ENCODE measurements around the gene HDGF. TPM values are rescaled to one million over a fixed set of nuclear protein-coding genes. Genes with fewer than 3 reads are reported as not detected.

Gene HDGF
- total RNA-seq, 6 experiments from 2014 or later, result 229 to 324 (median 315) TPM

GRCh38 chr1:156781585-156782186 lies 30.2 kb upstream of the HDGF start:
- DNase-seq, result peak; percentile 33
- H3K4me1 Mint-ChIP-seq (ENCODE audit: low read depth), result peaks cover 31% of the 10 kb centered on the region
- H3K27me3 Mint-ChIP-seq (ENCODE audit: insufficient read depth), result no peaks in the 10 kb centered on the region
- TF ChIP-seq, protein P1, sequence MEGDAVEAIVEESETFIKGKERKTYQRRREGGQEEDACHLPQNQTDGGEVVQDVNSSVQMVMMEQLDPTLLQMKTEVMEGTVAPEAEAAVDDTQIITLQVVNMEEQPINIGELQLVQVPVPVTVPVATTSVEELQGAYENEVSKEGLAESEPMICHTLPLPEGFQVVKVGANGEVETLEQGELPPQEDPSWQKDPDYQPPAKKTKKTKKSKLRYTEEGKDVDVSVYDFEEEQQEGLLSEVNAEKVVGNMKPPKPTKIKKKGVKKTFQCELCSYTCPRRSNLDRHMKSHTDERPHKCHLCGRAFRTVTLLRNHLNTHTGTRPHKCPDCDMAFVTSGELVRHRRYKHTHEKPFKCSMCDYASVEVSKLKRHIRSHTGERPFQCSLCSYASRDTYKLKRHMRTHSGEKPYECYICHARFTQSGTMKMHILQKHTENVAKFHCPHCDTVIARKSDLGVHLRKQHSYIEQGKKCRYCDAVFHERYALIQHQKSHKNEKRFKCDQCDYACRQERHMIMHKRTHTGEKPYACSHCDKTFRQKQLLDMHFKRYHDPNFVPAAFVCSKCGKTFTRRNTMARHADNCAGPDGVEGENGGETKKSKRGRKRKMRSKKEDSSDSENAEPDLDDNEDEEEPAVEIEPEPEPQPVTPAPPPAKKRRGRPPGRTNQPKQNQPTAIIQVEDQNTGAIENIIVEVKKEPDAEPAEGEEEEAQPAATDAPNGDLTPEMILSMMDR (IDR thresholded peaks at IDR 0.05), result no peak
- no peaks in the 10 kb centered on the region for H3K9me3 Mint-ChIP-seq
- H3K27ac Mint-ChIP-seq, result peak overlapping the region; percentile 51
- H3K36me3 Mint-ChIP-seq (ENCODE audit: low read depth), result peaks cover 6% of the 10 kb centered on the region; the same call in 1 of the 2 replicates
- H3K4me3 Mint-ChIP-seq, result no peak overlapping the region

- Mint-ChIP-seq H3K36me3 (ENCODE audit: low read depth) (peaks cover 10% of the 10 kb centered on the region; the same call in 1 of the 2 replicates), H3K27ac (peak overlapping the region; percentile 15; the same call in 1 of the 2 replicates), H3K4me1 (ENCODE audit: low read depth) (peaks cover 56% of the 10 kb centered on the region), H3K27me3 (ENCODE audit: insufficient read depth) (peaks cover 2% of the 10 kb centered on the region; the same call in 1 of the 2 replicates), H3K4me3 (no peak overlapping the region), H3K9me3 (no peaks in the 10 kb centered on the region)
- TF ChIP-seq, protein P1 (IDR thresholded peaks at IDR 0.05), result no peak
- no peak for DNase-seq
Observed at GRCh38 chr1:156777573-156777972, 26.1 kb upstream of the HDGF start.

DNA sequence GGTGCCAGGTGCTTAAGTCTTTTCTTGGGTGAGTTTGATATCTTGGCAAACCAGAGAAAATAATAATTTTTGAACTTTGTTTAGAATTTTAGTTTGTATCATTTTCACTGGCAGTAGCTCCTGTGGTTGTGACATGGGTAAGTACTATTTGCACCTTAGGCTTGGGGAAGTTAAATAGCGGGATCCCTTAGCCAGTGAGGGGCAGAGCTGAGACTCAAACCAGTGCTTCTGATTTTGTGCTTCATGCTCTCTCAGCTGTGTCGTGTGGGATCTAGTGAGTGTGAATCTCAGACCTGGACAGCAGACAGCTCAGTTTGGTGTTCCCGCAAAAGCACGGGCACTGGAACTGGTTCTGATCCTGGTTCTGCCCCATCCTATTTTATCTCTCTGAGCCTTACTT lies 25.5 kb upstream of the HDGF start:
- DNase-seq, result no peak
- 0 out of 2 replicates have a peak overlapping the region, but pooled peaks have one; percentile 2 for H3K27ac Mint-ChIP-seq
- no peaks in the 10 kb centered on the region for H3K9me3 Mint-ChIP-seq
- H3K4me3 Mint-ChIP-seq, result no peak overlapping the region
- H3K27me3 Mint-ChIP-seq (ENCODE audit: insufficient read depth), result peaks cover 2% of the 10 kb centered on the region; the same call in 1 of the 2 replicates
- H3K4me1 Mint-ChIP-seq (ENCODE audit: low read depth), result peaks cover 56% of the 10 kb centered on the region
- peaks cover 10% of the 10 kb centered on the region; the same call in 1 of the 2 replicates for H3K36me3 Mint-ChIP-seq (ENCODE audit: low read depth)
- TF ChIP-seq, protein P1 (IDR thresholded peaks at IDR 0.05), result no peak

DNA sequence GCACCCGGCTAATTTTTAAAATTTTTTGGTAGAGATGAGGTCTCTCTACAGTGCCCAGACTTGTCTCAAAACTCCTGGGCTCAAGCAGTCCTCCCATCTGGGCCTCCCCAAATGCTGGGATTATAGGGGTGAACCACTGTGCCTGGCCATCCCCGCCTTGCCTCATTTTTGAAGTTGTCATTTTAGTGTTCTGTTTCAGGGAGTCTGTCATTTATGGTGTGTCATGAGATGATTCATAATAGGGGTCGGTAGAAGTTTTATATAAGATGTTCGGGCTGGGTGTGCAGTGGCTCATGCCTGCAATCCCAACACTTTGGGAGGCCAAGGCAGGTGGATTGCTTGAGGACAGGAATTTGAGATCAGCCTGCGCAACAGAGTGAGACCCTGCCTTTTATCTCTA lies 24.3 kb upstream of the HDGF start:
- Mint-ChIP-seq H3K9me3 (no peaks in the 10 kb centered on the region), H3K27ac (peak overlapping the region; percentile 58), H3K27me3 (ENCODE audit: insufficient read depth) (peaks cover 2% of the 10 kb centered on the region; the same call in 1 of the 2 replicates), H3K36me3 (ENCODE audit: low read depth) (peaks cover 17% of the 10 kb centered on the region), H3K4me3 (peak overlapping the region; percentile 15; the same call in 1 of the 2 replicates), H3K4me1 (ENCODE audit: low read depth) (peaks cover 54% of the 10 kb centered on the region)
- no peak for DNase-seq
- TF ChIP-seq, protein P1 (IDR thresholded peaks at IDR 0.05), result no peak

DNA sequence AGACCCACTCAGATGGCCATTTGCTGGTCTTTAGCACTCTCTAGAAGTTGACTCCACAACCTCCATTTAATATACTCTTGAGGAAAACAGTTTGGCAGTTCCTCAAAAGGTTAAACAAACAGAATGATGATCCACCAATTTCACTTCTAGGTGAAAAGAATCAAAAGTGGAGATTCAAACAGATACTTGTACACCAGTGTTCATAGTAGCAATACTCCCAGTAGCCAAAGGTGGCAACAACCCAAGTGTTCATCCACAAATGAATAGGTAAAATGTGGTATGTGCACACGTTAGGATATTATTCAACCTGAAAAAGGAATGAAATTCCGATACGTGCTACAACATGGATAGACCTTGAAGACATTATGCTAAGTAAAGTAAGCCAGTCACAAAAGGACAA lies 22.1 kb upstream of the HDGF start:
- Mint-ChIP-seq H3K27me3 (ENCODE audit: insufficient read depth) (peaks cover 4% of the 10 kb centered on the region; the same call in 1 of the 2 replicates), H3K36me3 (ENCODE audit: low read depth) (peaks cover 28% of the 10 kb centered on the region), H3K4me1 (ENCODE audit: low read depth) (peaks cover 71% of the 10 kb centered on the region), H3K27ac (peak overlapping the region; percentile 50; the same call in 1 of the 2 replicates), H3K4me3 (no peak overlapping the region), H3K9me3 (no peaks in the 10 kb centered on the region)
- TF ChIP-seq, protein P1 (IDR thresholded peaks at IDR 0.05), result peak; percentile 48
- DNase-seq, result no peak

Measured in HFFc6 (cell line).